Activated naive CD4-positive, alpha-beta T cell treated with anti-CD3 and anti-CD28 coated beads for 36 hours (primary cell): ENCODE measurements around the gene MYF5. TPM values are rescaled to one million over a fixed set of nuclear protein-coding genes. Genes with fewer than 3 reads are reported as not detected.

Experiments used
- CTCF ChIA-PET: fragments of 350-600 bp; sonication (Branson Sonifier 250); formaldehyde crosslinking; loops from one replicate; lab custom pipeline; 2021; ENCODE audit warnings: antibody characterized with exemption; lab: Charles Lee
- DNase-seq: peaks from one replicate; pipeline ENCODE4 v3.0.0-alpha.2; 2020
- H3K27ac Mint-ChIP-seq: one replicate; pipeline ENCODE4 v1.8.0; 2021; ENCODE audit warnings: mild to moderate bottlenecking, mixed read lengths
- H3K27me3 Mint-ChIP-seq: one replicate; pipeline ENCODE4 v1.8.0; 2021; ENCODE audit warnings: low read depth, mixed read lengths
- H3K36me3 Mint-ChIP-seq: one replicate; pipeline ENCODE4 v1.8.0; 2021; ENCODE audit warnings: low read depth, mixed read lengths
- H3K4me1 Mint-ChIP-seq: one replicate; pipeline ENCODE4 v1.8.0; 2021; ENCODE audit warnings: low read depth, mixed read lengths
- H3K4me3 Mint-ChIP-seq: one replicate; pipeline ENCODE4 v1.8.0; 2021; ENCODE audit warnings: mild to moderate bottlenecking, moderate library complexity, mixed read lengths
- H3K9me3 Mint-ChIP-seq: one replicate; pipeline ENCODE4 v1.8.0; 2021; ENCODE audit warnings: mixed read lengths
- intact Hi-C: fragments of 100-400 bp; cut with micrococcal nuclease; formaldehyde crosslinking; loops from one replicate; pipeline ENCODE4 v1.15.1; 2023
- total RNA-seq, 2 experiments: library from RNA; stranded (reverse); gene quantifications; one replicate each; pipeline ENCODE4 v1.2.3, GENCODE V29; 2021

The MYF5 gene
- total RNA-seq, 2 experiments from 2014 or later = not detected

- H3K36me3 Mint-ChIP-seq = no peaks in the 10 kb centered on the region
- H3K4me1 Mint-ChIP-seq = no peaks in the 10 kb centered on the region
- CTCF ChIA-PET = no interaction called here
- no peak overlapping the region for H3K4me3 Mint-ChIP-seq
- no peak overlapping the region for H3K27ac Mint-ChIP-seq
- intact Hi-C loops = no loop called here
- no peaks in the 10 kb centered on the region for H3K9me3 Mint-ChIP-seq
- no peak for DNase-seq
- H3K27me3 Mint-ChIP-seq = no peaks in the 10 kb centered on the region
Measured at GRCh38 chr12:80697270-80697887, 19.3 kb upstream of the MYF5 start.

GRCh38 chr12:80698256-80698655 is 18.5 kb upstream of the MYF5 start:
- H3K27ac Mint-ChIP-seq = no peak overlapping the region
- intact Hi-C loops = no loop called here

GRCh38 chr12:80698847-80699542 is 17.7 kb upstream of the MYF5 start:
- no peaks in the 10 kb centered on the region for H3K36me3 Mint-ChIP-seq
- H3K9me3 Mint-ChIP-seq = peaks cover 3% of the 10 kb centered on the region
- DNase-seq = no peak
- no peaks in the 10 kb centered on the region for H3K4me1 Mint-ChIP-seq
- H3K4me3 Mint-ChIP-seq = no peak overlapping the region
- no peak overlapping the region for H3K27ac Mint-ChIP-seq
- intact Hi-C loops = no loop called here
- peaks cover 3% of the 10 kb centered on the region for H3K27me3 Mint-ChIP-seq
- CTCF ChIA-PET = interaction anchor here (0.6 kb wide), 1 partner anchor 14 kb away, joined by 3 read pairs; no protein-coding TSS in a partner anchor

More at GRCh38 chr12:80698256-80698655, 18.5 kb upstream of the MYF5 start:
- no peaks in the 10 kb centered on the region for H3K36me3 Mint-ChIP-seq
- peaks cover 2% of the 10 kb centered on the region for H3K27me3 Mint-ChIP-seq
- CTCF ChIA-PET = no interaction called here
- DNase-seq = no peak
- H3K4me3 Mint-ChIP-seq = no peak overlapping the region
- peaks cover 2% of the 10 kb centered on the region for H3K9me3 Mint-ChIP-seq
- H3K4me1 Mint-ChIP-seq = no peaks in the 10 kb centered on the region

GRCh38 chr12:80700327-80700726 is 16.4 kb upstream of the MYF5 start:
- no peak overlapping the region for H3K27ac Mint-ChIP-seq
- peaks cover 3% of the 10 kb centered on the region for H3K9me3 Mint-ChIP-seq
- DNase-seq = no peak
- no peak overlapping the region for H3K4me3 Mint-ChIP-seq
- intact Hi-C loops = no loop called here
- H3K4me1 Mint-ChIP-seq = no peaks in the 10 kb centered on the region
- H3K36me3 Mint-ChIP-seq = no peaks in the 10 kb centered on the region
- CTCF ChIA-PET = no interaction called here
- peaks cover 3% of the 10 kb centered on the region for H3K27me3 Mint-ChIP-seq

GRCh38 chr12:80701388-80701787 is 15.3 kb upstream of the MYF5 start:
- H3K9me3 Mint-ChIP-seq = peaks cover 3% of the 10 kb centered on the region
- no peaks in the 10 kb centered on the region for H3K36me3 Mint-ChIP-seq
- peaks cover 8% of the 10 kb centered on the region for H3K27me3 Mint-ChIP-seq
- no peak for DNase-seq
- intact Hi-C loops = no loop called here
- no peak overlapping the region for H3K27ac Mint-ChIP-seq
- CTCF ChIA-PET = no interaction called here
- no peaks in the 10 kb centered on the region for H3K4me1 Mint-ChIP-seq
- H3K4me3 Mint-ChIP-seq = no peak overlapping the region

- peaks cover 21% of the 10 kb centered on the region for H3K27me3 Mint-ChIP-seq
- H3K4me3 Mint-ChIP-seq = no peak overlapping the region
- no peak overlapping the region for H3K27ac Mint-ChIP-seq
- no peak for DNase-seq
- CTCF ChIA-PET = interaction anchor here (0.7 kb wide), 1 partner anchor 569 kb away, joined by 3 read pairs; no protein-coding TSS in a partner anchor
- intact Hi-C loops = no loop called here
- no peaks in the 10 kb centered on the region for H3K4me1 Mint-ChIP-seq
- peaks cover 2% of the 10 kb centered on the region for H3K36me3 Mint-ChIP-seq
- peaks cover 3% of the 10 kb centered on the region for H3K9me3 Mint-ChIP-seq
Measured at GRCh38 chr12:80702889-80703805, 13.6 kb upstream of the MYF5 start.

- intact Hi-C loops = no loop called here
- peaks cover 32% of the 10 kb centered on the region for H3K27me3 Mint-ChIP-seq
- H3K9me3 Mint-ChIP-seq = peaks cover 3% of the 10 kb centered on the region
- CTCF ChIA-PET = no interaction called here
- H3K4me3 Mint-ChIP-seq = no peak overlapping the region
- peaks cover 2% of the 10 kb centered on the region for H3K36me3 Mint-ChIP-seq
- H3K4me1 Mint-ChIP-seq = no peaks in the 10 kb centered on the region
- DNase-seq = no peak
- no peak overlapping the region for H3K27ac Mint-ChIP-seq
Measured at GRCh38 chr12:80704420-80704819, 12.3 kb upstream of the MYF5 start.

- CTCF ChIA-PET = no interaction called here
- Mint-ChIP-seq H3K27ac (no peak within 1 kb of the TSS), H3K4me1 (no peaks in the 10 kb centered on the region), H3K9me3 (peaks cover 3% of the 10 kb centered on the region), H3K27me3 (peaks cover 45% of the 10 kb centered on the region), H3K4me3 (no peak within 1 kb of the TSS), H3K36me3 (peaks cover 2% of the 10 kb centered on the region)
- no peak for DNase-seq
- intact Hi-C loops = no loop called here
Measured at GRCh38 chr12:80707126-80707829, 9.4 kb upstream of the MYF5 start, which contains the start of gene MYF6. MYF6 (plus strand) TSS chr12:80707634; CDS start chr12:80707720, 86 bp downstream.

- H3K27me3 Mint-ChIP-seq = peaks cover 45% of the 10 kb centered on the region
- CTCF ChIA-PET = no interaction called here
- no peaks in the 10 kb centered on the region for H3K4me1 Mint-ChIP-seq
- no peak for DNase-seq
- intact Hi-C loops = no loop called here
- H3K36me3 Mint-ChIP-seq = peaks cover 2% of the 10 kb centered on the region
- H3K4me3 Mint-ChIP-seq = no peak overlapping the region
- no peak overlapping the region for H3K27ac Mint-ChIP-seq
- peaks cover 3% of the 10 kb centered on the region for H3K9me3 Mint-ChIP-seq
Measured at GRCh38 chr12:80707830-80708258, 8.9 kb upstream of the MYF5 start.

- H3K27me3 Mint-ChIP-seq = peaks cover 44% of the 10 kb centered on the region
Measured at GRCh38 chr12:80708259-80708974, 8.3 kb upstream of the MYF5 start.

GRCh38 chr12:80708975-80709328 is 7.8 kb upstream of the MYF5 start:
- no peaks in the 10 kb centered on the region for H3K4me1 Mint-ChIP-seq
- DNase-seq = no peak
- H3K9me3 Mint-ChIP-seq = no peaks in the 10 kb centered on the region
- no peak overlapping the region for H3K27ac Mint-ChIP-seq
- no peak overlapping the region for H3K4me3 Mint-ChIP-seq
- intact Hi-C loops = no loop called here
- H3K27me3 Mint-ChIP-seq = peaks cover 48% of the 10 kb centered on the region
- CTCF ChIA-PET = no interaction called here
- peaks cover 2% of the 10 kb centered on the region for H3K36me3 Mint-ChIP-seq

More at GRCh38 chr12:80708259-80708974, 8.3 kb upstream of the MYF5 start:
- no peak overlapping the region for H3K4me3 Mint-ChIP-seq
- H3K27ac Mint-ChIP-seq = no peak overlapping the region
- CTCF ChIA-PET = no interaction called here
- H3K4me1 Mint-ChIP-seq = no peaks in the 10 kb centered on the region
- H3K36me3 Mint-ChIP-seq = peaks cover 2% of the 10 kb centered on the region
- no peak for DNase-seq
- intact Hi-C loops = no loop called here
- no peaks in the 10 kb centered on the region for H3K9me3 Mint-ChIP-seq
